Activated T-cell treated with anti-CD3 and anti-CD28 coated beads, Interleukin-2, amount 50 U/mL, for 48 hours (primary cell): ENCODE results near the gene BANK1.

Experiments used
- DNase-seq, 2 experiments: peaks; one replicate each; pipeline ENCODE4 v3.0.0-alpha.2; 2020

The BANK1 gene

GRCh38 chr4:101968364-101968763, 177.8 kb downstream of the BANK1 start:
- DNase-seq: no peak

DNA sequence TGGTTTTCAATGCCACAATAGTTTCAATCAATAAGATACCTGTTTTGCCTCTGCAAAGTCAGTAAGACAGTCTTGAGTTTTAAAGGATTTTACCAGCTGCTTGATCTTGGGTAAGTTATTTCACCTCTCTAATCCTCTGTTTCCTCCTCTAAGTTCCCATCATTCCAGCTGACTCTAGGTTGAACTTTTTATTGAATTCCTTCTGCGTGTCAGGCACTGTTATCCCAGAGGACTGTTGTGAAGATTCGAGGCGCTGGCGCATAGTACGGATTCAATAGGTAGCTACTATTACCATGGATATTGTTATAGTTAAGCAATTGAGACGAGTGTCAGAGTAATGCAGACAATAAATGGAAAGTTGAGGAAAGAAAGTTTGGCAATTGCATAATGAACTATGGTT, 179.4 kb downstream of the BANK1 start:
- DNase-seq: no peak

DNA sequence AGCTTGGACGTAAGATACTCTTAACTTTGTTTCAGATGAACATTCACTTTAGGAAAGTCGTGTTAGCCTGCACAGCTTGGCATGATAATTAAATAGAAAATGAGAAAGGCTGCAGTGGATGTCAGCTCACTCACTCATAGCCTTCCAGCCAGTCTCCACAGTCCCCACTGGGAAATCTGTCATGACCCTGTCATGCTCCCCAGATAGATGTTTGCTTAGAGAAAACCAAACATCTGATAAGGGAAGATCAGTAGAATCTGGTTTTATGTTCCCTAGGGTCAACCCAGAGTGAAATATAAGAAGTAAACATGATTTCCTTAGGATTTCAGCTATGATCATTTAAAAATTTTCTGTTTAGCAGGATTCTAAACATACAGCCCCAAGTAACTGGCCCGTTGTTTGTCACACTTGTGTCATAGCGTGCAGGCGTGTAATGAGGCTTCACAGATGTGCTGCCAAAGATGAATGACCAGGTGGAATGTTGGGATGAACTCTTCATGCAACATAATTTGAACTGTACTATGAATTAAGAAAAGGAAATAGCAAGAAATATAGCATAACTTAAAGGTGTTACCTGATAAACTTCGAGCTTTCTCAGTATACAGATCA, 180.1 kb downstream of the BANK1 start:
- DNase-seq: no peak

DNA sequence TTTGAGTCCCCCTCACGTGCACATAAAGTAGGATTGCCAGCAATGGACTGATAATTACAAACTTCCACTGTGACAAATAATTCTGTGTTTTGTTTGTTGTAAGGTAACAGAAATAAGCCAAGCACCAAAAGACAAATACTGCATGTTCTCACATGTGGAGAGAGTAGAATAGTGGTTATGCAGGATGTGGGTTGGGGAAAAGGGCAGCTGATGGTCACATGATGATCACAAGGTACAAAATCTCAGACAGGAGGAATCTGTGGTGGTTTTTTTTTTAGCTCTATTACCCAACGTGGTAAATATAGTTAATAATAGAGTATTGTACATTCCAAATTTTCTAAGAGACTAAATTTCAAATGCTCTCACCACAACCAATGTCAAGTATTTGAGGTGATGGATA, 182.3 kb downstream of the BANK1 start:
- DNase-seq: no peak

- DNase-seq: no peak
Observed at GRCh38 chr4:101973361-101973760, 182.8 kb downstream of the BANK1 start.

- DNase-seq: no peak
Observed at GRCh38 chr4:101977076-101977475, 186.5 kb downstream of the BANK1 start.

GRCh38 chr4:101981756-101982155, 191.2 kb downstream of the BANK1 start:
- no peak for DNase-seq

GRCh38 chr4:101983835-101984234, 193.3 kb downstream of the BANK1 start:
- no peak for DNase-seq

DNA sequence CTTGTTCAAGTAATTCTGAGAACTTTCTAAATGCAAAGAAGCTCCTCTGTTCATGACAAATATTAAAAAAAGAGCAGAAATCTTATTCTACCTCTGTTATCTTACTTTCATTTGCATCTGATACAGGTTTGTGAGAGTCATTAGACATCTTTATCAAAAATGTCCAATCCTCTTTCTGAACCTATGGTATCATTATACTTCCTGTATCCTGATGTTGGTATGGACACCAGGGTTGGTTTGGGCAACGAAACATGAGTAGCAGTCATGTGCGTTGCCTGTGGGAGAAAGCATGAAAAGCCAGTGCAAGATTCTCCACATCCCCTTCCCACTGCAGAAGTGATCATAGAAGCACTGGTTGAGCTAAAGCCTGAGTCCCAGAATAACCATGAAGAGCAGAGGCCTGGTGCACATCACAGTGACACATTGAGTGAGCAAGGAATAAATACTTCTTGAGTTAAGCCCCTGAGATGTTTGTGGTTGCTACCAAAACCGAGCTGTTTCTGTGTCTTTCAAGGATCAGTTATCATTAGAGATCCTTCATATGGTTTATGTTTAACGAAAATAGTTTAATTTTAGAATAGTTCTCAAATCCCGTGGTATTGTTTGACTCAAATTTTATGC, 197.2 kb downstream of the BANK1 start:
- DNase-seq: no peak

GRCh38 chr4:101989551-101989950, 199.0 kb downstream of the BANK1 start:
- DNase-seq: no peak

GRCh38 chr4:101992446-101992845, 201.9 kb downstream of the BANK1 start:
- DNase-seq: no peak

DNA sequence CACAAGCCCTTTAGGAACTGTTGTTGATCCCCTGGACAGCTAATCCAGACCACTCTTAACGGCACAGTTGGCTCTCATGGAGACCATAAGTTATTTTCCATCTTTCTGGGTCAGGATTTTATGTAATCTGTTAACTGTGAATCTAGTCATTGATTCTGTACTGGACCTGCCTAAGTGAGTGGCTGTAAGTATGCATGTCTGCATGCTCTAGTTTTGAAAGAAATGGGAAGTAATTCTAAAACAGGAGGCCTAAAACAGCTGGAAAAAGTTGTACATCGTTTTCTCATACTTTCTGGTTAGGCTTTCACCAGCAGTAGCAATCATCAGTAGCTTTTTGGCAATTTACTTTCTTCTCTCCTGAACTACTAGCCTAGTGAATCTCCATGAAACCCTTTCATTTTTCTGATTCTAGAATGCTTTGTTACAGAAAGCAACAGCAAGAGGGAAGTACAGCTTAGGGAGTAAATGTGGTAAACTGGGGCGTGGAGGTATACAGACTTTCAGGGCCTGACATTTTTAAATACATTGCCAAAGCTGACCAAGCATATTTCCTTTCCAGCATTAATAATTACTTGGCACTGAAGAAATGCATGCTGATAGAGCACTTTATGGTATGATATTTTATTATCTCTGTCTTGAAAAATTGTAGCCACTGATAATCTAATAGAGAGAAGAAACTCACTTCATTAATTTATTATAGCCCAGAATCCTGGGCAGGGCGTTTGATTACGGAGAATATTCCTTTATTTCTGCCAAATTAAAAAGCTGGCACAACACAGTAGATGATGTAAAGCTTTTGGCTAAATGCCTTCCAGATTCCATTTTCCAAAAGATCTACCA, 202.7 kb downstream of the BANK1 start:
- DNase-seq: no peak

DNA sequence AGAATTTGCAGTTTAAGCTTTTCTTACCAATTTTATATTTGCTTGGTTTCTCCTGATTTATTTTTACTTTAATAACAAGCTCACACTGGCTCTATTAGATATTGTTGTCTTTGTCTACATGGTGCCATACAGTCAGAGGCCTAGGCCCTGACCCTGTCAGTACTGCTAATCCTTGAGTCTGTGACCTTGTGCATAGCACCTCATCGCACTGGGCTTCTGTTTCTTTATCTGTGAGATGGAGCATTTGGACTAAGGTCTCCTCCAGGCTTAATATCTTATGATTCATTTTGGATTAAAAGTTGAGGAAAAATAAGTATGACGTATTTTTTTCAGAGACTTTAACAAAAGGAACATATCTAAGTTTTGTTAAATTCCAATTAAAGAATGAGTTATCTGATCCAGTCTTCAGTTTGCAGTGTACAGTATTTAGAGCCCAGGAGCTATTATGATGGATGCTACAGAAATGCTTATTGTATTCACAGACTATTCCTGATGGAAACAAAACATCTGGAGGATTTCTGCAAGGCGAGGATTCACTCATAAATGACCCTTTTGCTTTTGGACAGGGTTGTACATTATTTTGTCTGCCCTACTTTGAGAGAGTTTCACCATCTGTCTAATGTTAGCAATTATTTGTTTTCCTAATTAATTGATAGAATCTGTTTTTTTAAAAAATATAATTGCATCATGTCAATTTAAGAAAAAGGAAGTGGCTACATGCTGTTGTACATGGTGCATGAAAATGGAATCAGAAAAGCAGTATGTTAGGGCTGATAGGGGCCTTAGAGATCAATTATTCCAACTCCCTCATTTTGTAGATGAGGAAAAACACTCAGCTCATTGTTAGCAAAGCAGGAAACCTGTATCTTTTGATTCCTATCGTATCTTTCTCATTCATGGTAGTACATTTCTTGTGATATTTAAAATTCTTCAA, 203.6 kb downstream of the BANK1 start:
- no peak for DNase-seq

DNA sequence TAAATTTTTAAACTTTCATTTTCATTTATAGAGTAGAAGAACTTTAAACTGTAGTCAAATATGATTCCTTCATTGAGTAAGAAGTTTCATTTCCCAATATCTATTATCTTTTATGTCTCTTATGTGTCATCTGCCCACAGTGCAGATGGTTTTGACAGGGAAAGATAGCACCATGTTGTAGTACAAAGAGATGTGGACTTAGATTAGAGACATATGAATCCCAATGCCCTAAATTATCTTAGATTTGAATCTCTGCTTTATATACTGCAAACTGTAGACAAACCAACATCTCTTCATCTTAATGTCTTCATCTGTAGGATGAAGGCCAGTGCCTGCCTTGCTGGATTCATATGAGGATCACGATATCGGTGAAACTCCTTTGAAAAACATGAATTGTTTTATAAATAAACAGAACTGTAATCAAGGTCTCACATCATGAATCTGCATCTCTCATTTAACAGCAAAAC, 217.5 kb downstream of the BANK1 start:
- no peak for DNase-seq

- no peak for DNase-seq
Observed at GRCh38 chr4:102008711-102009110, 218.2 kb downstream of the BANK1 start.

GRCh38 chr4:102022343-102022742, 231.8 kb downstream of the BANK1 start:
- no peak for DNase-seq

GRCh38 chr4:102027961-102028360, 237.4 kb downstream of the BANK1 start:
- no peak for DNase-seq

- DNase-seq: no peak
Observed at GRCh38 chr4:102031406-102031805, 240.9 kb downstream of the BANK1 start.

- DNase-seq: no peak
Observed at GRCh38 chr4:102036016-102036415, 245.5 kb downstream of the BANK1 start.

- no peak for DNase-seq
Observed at GRCh38 chr4:102036619-102037376, 246.3 kb downstream of the BANK1 start.

DNA sequence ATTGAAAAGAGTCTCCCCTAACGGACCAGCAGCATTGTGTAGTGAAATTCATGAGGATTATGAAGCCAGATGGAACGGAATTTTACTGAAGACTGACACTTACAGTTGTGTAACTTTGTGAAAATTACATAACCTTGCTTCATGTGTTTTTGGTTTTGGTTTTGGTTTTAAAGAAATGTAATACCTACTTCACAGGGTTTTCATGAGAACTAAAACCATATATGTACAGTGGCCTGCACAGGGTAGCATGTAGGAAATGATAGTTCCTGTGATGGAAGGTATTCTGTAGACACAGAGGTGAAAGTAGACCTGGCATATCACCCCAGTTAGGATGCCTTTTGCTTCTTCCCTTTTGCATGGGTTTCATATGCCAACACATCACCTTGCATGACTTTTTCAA, 247.0 kb downstream of the BANK1 start:
- no peak for DNase-seq
